Left ventricle myocardium inferior (tissue), 1 donor: ENCODE results near the gene NPFFR2. TPM values are rescaled to one million over a fixed set of nuclear protein-coding genes. Genes with fewer than 3 reads are reported as not detected.
"Not testable (repeated sequence)": the region's sequence is repeated elsewhere in the genome, so short reads cannot be mapped to it uniquely, and the experiment has no call there.

ENCODE experiments used
- DNase-seq: peaks from one replicate; pipeline ENCODE4 v3.0.0-alpha.2; 2020
- H3K27ac ChIP-seq: fragments of 200-600 bp; replicated peaks from 2 replicates; pipeline ENCODE4 v1.8.0; 2021
- H3K27me3 ChIP-seq: fragments of 200-600 bp; 2 replicates; pipeline ENCODE4 v1.8.0; 2021; ENCODE audit warnings: low read depth
- H3K36me3 ChIP-seq: fragments of 200-600 bp; 2 replicates; pipeline ENCODE4 v1.8.0; 2021
- H3K4me1 ChIP-seq: fragments of 200-600 bp; 2 replicates; pipeline ENCODE4 v1.8.0; 2021
- H3K4me3 ChIP-seq: fragments of 200-600 bp; 2 replicates; pipeline ENCODE4 v1.8.0; 2021; ENCODE audit warnings: mild to moderate bottlenecking, moderate library complexity
- H3K9me3 ChIP-seq: fragments of 200-600 bp; replicated peaks from 2 replicates; pipeline ENCODE4 v1.8.0; 2021
- CTCF ChIP-seq: fragments of 200-600 bp; IDR thresholded peaks from 2 replicates; pipeline ENCODE4 v1.8.0; 2021; ENCODE audit warnings: antibody characterized with exemption, mild to moderate bottlenecking, borderline replicate concordance
- intact Hi-C: fragments of 100-400 bp; cut with micrococcal nuclease; formaldehyde crosslinking; loops from one replicate; pipeline ENCODE4 v1.11.0; 2022
- total RNA-seq: library from RNA; stranded (reverse); fragmentation: NEBNext Ultra II Directional; extraction: Animal tissue kit (Norgen Biotek cat#: 25700); gene quantifications from one replicate; pipeline ENCODE4 v1.2.1, GENCODE V29; 2021
- donor health status: DM: no; HTN: yes; CAD: no; lungs with severe emphysema.

Gene NPFFR2
- total RNA-seq, 1 donor from 2014 or later: not detected

- Histone ChIP-seq H3K36me3 (no peaks in the 10 kb centered on the region), H3K27ac (no peak overlapping the region), H3K4me1 (no peaks in the 10 kb centered on the region), H3K4me3 (no peak overlapping the region), H3K27me3 (no peaks in the 10 kb centered on the region), H3K9me3 (peaks cover 20% of the 10 kb centered on the region)
- TF ChIP-seq CTCF: no peak
- intact Hi-C loops: no loop called here
- DNase-seq: no peak
Measured at GRCh38 chr4:72136429-72136828, 104.6 kb downstream of the NPFFR2 start.

GRCh38 chr4:72139997-72140396, 108.2 kb downstream of the NPFFR2 start:
- H3K27ac ChIP-seq, intact Hi-C loops, H3K36me3 ChIP-seq, DNase-seq, H3K27me3 ChIP-seq, H3K4me1 ChIP-seq, H3K4me3 ChIP-seq: not testable (repeated sequence)
- H3K9me3 ChIP-seq: peaks cover 13% of the 10 kb centered on the region

GRCh38 chr4:72144241-72144640, 112.4 kb downstream of the NPFFR2 start:
- Histone ChIP-seq H3K27me3 (no peaks in the 10 kb centered on the region), H3K9me3 (peaks cover 4% of the 10 kb centered on the region), H3K27ac (no peak overlapping the region), H3K4me1 (no peaks in the 10 kb centered on the region), H3K36me3 (no peaks in the 10 kb centered on the region), H3K4me3 (no peak overlapping the region)
- intact Hi-C loops: no loop called here
- no peak for DNase-seq
- no peak for TF ChIP-seq CTCF

- H3K36me3 ChIP-seq: no peaks in the 10 kb centered on the region
- TF ChIP-seq CTCF: no peak
- H3K4me3 ChIP-seq: no peak overlapping the region
- DNase-seq: no peak
- H3K4me1 ChIP-seq: no peaks in the 10 kb centered on the region
- no peaks in the 10 kb centered on the region for H3K27me3 ChIP-seq
- peaks cover 23% of the 10 kb centered on the region for H3K9me3 ChIP-seq
- intact Hi-C loops: no loop called here
- no peak overlapping the region for H3K27ac ChIP-seq
Measured at GRCh38 chr4:72152731-72153130, 120.9 kb downstream of the NPFFR2 start.

- peaks cover 23% of the 10 kb centered on the region for H3K9me3 ChIP-seq
- H3K4me3 ChIP-seq, intact Hi-C loops, H3K27ac ChIP-seq, DNase-seq, H3K4me1 ChIP-seq, H3K27me3 ChIP-seq, H3K36me3 ChIP-seq: not testable (repeated sequence)
Measured at GRCh38 chr4:72153634-72154033, 121.8 kb downstream of the NPFFR2 start.

GRCh38 chr4:72169285-72169684, 137.5 kb downstream of the NPFFR2 start:
- H3K27me3 ChIP-seq, DNase-seq, H3K27ac ChIP-seq, intact Hi-C loops, H3K4me1 ChIP-seq, H3K36me3 ChIP-seq, H3K4me3 ChIP-seq: not testable (repeated sequence)
- H3K9me3 ChIP-seq: peaks cover 31% of the 10 kb centered on the region

- peaks cover 30% of the 10 kb centered on the region for H3K9me3 ChIP-seq
- intact Hi-C loops: no loop called here
- DNase-seq: no peak
- no peaks in the 10 kb centered on the region for H3K36me3 ChIP-seq
- no peaks in the 10 kb centered on the region for H3K4me1 ChIP-seq
- no peak overlapping the region for H3K27ac ChIP-seq
- H3K27me3 ChIP-seq: no peaks in the 10 kb centered on the region
- no peak for TF ChIP-seq CTCF
- H3K4me3 ChIP-seq: no peak overlapping the region
Measured at GRCh38 chr4:72169861-72170260, 138.1 kb downstream of the NPFFR2 start.
